ENCODE measurements around the gene GTF2H4. TPM values are rescaled to one million over a fixed set of nuclear protein-coding genes. Genes with fewer than 3 reads are reported as not detected.

Gene GTF2H4
- total and polyA plus RNA-seq, 2 experiments from 2014 or later, result 13.6 to 15.2 TPM

GRCh38 chr6:30963641-30964040 is 55.6 kb downstream of the GTF2H4 start:
- no peak overlapping the region for H2AFZ ChIP-seq
- WGBS (ENCODE audit: low lambda C conversion rate, missing lambda C conversion rate), result 86% methylated on average over 6 of the region's 6 CpGs
- no peak overlapping the region for H3K4me2 ChIP-seq
- no peak overlapping the region for H3K4me3 ChIP-seq
- H3K9me2 ChIP-seq (replicated peaks; ENCODE audit: insufficient read depth), result no peaks in the 10 kb centered on the region
- no peaks in the 10 kb centered on the region for H3K4me1 ChIP-seq (ENCODE audit: insufficient read depth)
- no peak overlapping the region for H3K27ac ChIP-seq
- TF ChIP-seq EZH2phosphoT487 (IDR thresholded peaks at IDR 0.05; ENCODE audit: low read depth, severe bottlenecking, unreplicated experiment) (no peak), EZH2 (IDR thresholded peaks at IDR 0.05; ENCODE audit: borderline replicate concordance) (no peak), CTCF (IDR thresholded peaks at IDR 0.05; ENCODE audit: poor library complexity) (no peak)
- DNase-seq (ENCODE audit: low spot score), result no peak
- no peaks in the 10 kb centered on the region for H3K9me3 ChIP-seq (ENCODE audit: low read depth)
- H3K36me3 ChIP-seq (replicated peaks; ENCODE audit: insufficient read depth, low read depth), result no peaks in the 10 kb centered on the region
- H4K20me1 ChIP-seq (ENCODE audit: insufficient read depth, poor library complexity, severe bottlenecking), result no peaks in the 10 kb centered on the region
- H3K79me2 ChIP-seq, result no peaks in the 10 kb centered on the region
- H3K27me3 ChIP-seq, result no peaks in the 10 kb centered on the region

Small RNAs within 50 kb of the gene (microRNA-seq; reads per million reads assigned to microRNA genes)
- 2.2 reads per million for gene MIR4640

Small RNAs within 50 kb of the gene (small RNA-seq; reads per million reads assigned to genes)
- not detected for gene RF00019

Other genes with a start within 250 kb of the GTF2H4 start
- gene DHX16, start 235.2 kb upstream of the GTF2H4 start, total RNA-seq, result 18.2 and 19.4 TPM in 2 replicates
- 28.4 and 31.4 TPM in 2 replicates for gene DHX16, start 235.2 kb upstream of the GTF2H4 start, polyA plus RNA-seq
- 12.0 and 13.2 TPM in 2 replicates for gene PPP1R18, start 221.6 kb upstream of the GTF2H4 start, total RNA-seq
- gene PPP1R18, start 221.6 kb upstream of the GTF2H4 start, polyA plus RNA-seq, result 11.3 and 11.7 TPM in 2 replicates
- 7.2 and 7.8 TPM in 2 replicates for gene NRM, start 217.2 kb upstream of the GTF2H4 start, total RNA-seq
- gene NRM, start 217.2 kb upstream of the GTF2H4 start, polyA plus RNA-seq, result 17.2 and 21.0 TPM in 2 replicates
- gene MDC1, start 190.9 kb upstream of the GTF2H4 start, total RNA-seq, result 3.3 and 8.7 TPM in 2 replicates
- 9.8 and 9.9 TPM in 2 replicates for gene MDC1, start 190.9 kb upstream of the GTF2H4 start, polyA plus RNA-seq
- 460 and 470 TPM in 2 replicates for gene TUBB, start 187.9 kb upstream of the GTF2H4 start, total RNA-seq
- gene TUBB, start 187.9 kb upstream of the GTF2H4 start, polyA plus RNA-seq, result 414 and 433 TPM in 2 replicates
- gene FLOT1, start 165.5 kb upstream of the GTF2H4 start, total RNA-seq, result 93.5 and 103 TPM in 2 replicates
- 144 and 148 TPM in 2 replicates for gene FLOT1, start 165.5 kb upstream of the GTF2H4 start, polyA plus RNA-seq
- 173 and 193 TPM in 2 replicates for gene IER3, start 163.7 kb upstream of the GTF2H4 start, total RNA-seq
- gene IER3, start 163.7 kb upstream of the GTF2H4 start, polyA plus RNA-seq, result 158 and 159 TPM in 2 replicates
- 67.4 and 94.4 TPM in 2 replicates for gene DDR1, start 23.7 kb upstream of the GTF2H4 start, total RNA-seq
- gene DDR1, start 23.7 kb upstream of the GTF2H4 start, polyA plus RNA-seq, result 94.4 and 104 TPM in 2 replicates
- gene VARS2, start 6.0 kb downstream of the GTF2H4 start, total RNA-seq, result 23.1 and 36.9 TPM in 2 replicates
- gene VARS2, start 6.0 kb downstream of the GTF2H4 start, polyA plus RNA-seq, result 20.8 and 21.6 TPM in 2 replicates
- 1.1 TPM in 1 of 2 replicates, not detected in the other for gene SFTA2, start 24.0 kb downstream of the GTF2H4 start, total RNA-seq
- gene SFTA2, start 24.0 kb downstream of the GTF2H4 start, polyA plus RNA-seq, result 8.8 and 9.5 TPM in 2 replicates
- gene MUCL3, start 32.8 kb downstream of the GTF2H4 start, total RNA-seq, result 0.04 and 0.13 TPM in 2 replicates
- gene MUCL3, start 32.8 kb downstream of the GTF2H4 start, polyA plus RNA-seq, result 0.11 and 0.34 TPM in 2 replicates
- gene MUC21, start 75.5 kb downstream of the GTF2H4 start, total RNA-seq, result not detected in 2 replicates
- gene MUC21, start 75.5 kb downstream of the GTF2H4 start, polyA plus RNA-seq, result not detected in 2 replicates
- gene MUC22, start 102.3 kb downstream of the GTF2H4 start, total RNA-seq, result 0.03 TPM in 1 of 2 replicates, not detected in the other
- gene MUC22, start 102.3 kb downstream of the GTF2H4 start, polyA plus RNA-seq, result not detected in 2 replicates
- not detected in 2 replicates for gene C6orf15, start 204.4 kb downstream of the GTF2H4 start, total RNA-seq
- not detected in 2 replicates for gene C6orf15, start 204.4 kb downstream of the GTF2H4 start, polyA plus RNA-seq
- 0.80 and 1.4 TPM in 2 replicates for gene PSORS1C1, start 206.6 kb downstream of the GTF2H4 start, total RNA-seq
- 3.9 and 4.6 TPM in 2 replicates for gene PSORS1C1, start 206.6 kb downstream of the GTF2H4 start, polyA plus RNA-seq
- 0.20 TPM in 1 of 2 replicates, not detected in the other for gene CDSN, start 212.2 kb downstream of the GTF2H4 start, total RNA-seq
- gene CDSN, start 212.2 kb downstream of the GTF2H4 start, polyA plus RNA-seq, result not detected in 2 replicates
- gene PSORS1C2, start 230.9 kb downstream of the GTF2H4 start, total RNA-seq, result not detected in 2 replicates
- gene PSORS1C2, start 230.9 kb downstream of the GTF2H4 start, polyA plus RNA-seq, result not detected in 2 replicates
- gene CCHCR1, start 249.6 kb downstream of the GTF2H4 start, total RNA-seq, result 7.9 and 8.9 TPM in 2 replicates
- gene CCHCR1, start 249.6 kb downstream of the GTF2H4 start, polyA plus RNA-seq, result 6.1 and 13.3 TPM in 2 replicates

All from hepatocyte (in vitro differentiated cells).